ENCODE measurements around the gene NCKAP1. TPM values are rescaled to one million over a fixed set of nuclear protein-coding genes. Genes with fewer than 3 reads are reported as not detected.
A peak's percentile ranks its signal among the peaks of the same experiment; 100 is the strongest.

Gene NCKAP1
- total RNA-seq (2022) = 154 and 162 TPM in 2 replicates
- percentile 97 among the genes with signal in this experiment for Bru-seq, nascent RNA
- BruChase-seq, experiment 1, labeled RNA remaining after a 2-hour chase = percentile 93 among the genes with signal in this experiment
- BruChase-seq, experiment 2, labeled RNA remaining after a 6-hour chase = percentile 95 among the genes with signal in this experiment
- long read RNA-seq, full-length matches to known transcripts = 61 of 80 reads
- long read RNA-seq, partial matches to known transcripts = 12 of 80 reads
- long read RNA-seq, other reads (novel, unspliced or antisense) = 7 of 80 reads

- intact Hi-C loops (cut with micrococcal nuclease; ENCODE audit: unreplicated experiment) = loop anchor here (1.0 kb wide), 3 partner anchors 19 to 86 kb away; partner anchors contain the start of genes DUSP19 and NUP35
- H3K4me3 Mint-ChIP-seq (ENCODE audit: unreplicated experiment) = peak within 1 kb of the TSS; percentile 89
- no peaks in the 10 kb centered on the region for H3K9me3 Mint-ChIP-seq (ENCODE audit: unreplicated experiment)
- Histone ChIP-seq H3K9me3 (no peaks in the 10 kb centered on the region), H3K4me1 (peaks cover 14% of the 10 kb centered on the region), H3K4me3 (ENCODE audit: low read depth, low read length) (peak within 1 kb of the TSS; percentile 99), H3K36me3 (ENCODE audit: control insufficient read depth, insufficient read depth, low read length) (no peaks in the 10 kb centered on the region), H3K27me3 (replicated peaks; ENCODE audit: control insufficient read depth, insufficient read depth, low read length) (no peaks in the 10 kb centered on the region; the same call in 1 of the 2 replicates)
- peak; percentile 90 to 98 for DNase-seq
- H3K4me1 Mint-ChIP-seq (ENCODE audit: low read depth, unreplicated experiment) = peaks cover 19% of the 10 kb centered on the region
- H3K27me3 Mint-ChIP-seq (ENCODE audit: insufficient read depth, unreplicated experiment) = no peaks in the 10 kb centered on the region
- H3K27ac Mint-ChIP-seq (ENCODE audit: unreplicated experiment) = peak within 1 kb of the TSS; percentile 91
- CTCF ChIA-PET = no interaction called here
- TF ChIP-seq CTCF (IDR thresholded peaks at IDR 0.05; ENCODE audit: insufficient read depth in 1 of 2, low read depth in 1 of 2, low read length in 1 of 2, severe bottlenecking in 1 of 2, unreplicated experiment in 1 of 2) = peak; percentile 59 to 85
- TSS peak; percentile 75 for BruUV-seq (replicated peaks)
- peaks cover 17% of the 10 kb centered on the region for H3K36me3 Mint-ChIP-seq (ENCODE audit: insufficient read depth, unreplicated experiment)
- POLR2A ChIA-PET = no interaction called here
These were observed at the start of gene NCKAP1 for GRCh38 chr2:183038341-183039300. TSS of gene NCKAP1 (minus strand) at chr2:183038457. CDS start at chr2:183038099, 358 bp downstream.

- DNase-seq = no peak
- no peaks in the 10 kb centered on the region for H3K9me3 Mint-ChIP-seq (ENCODE audit: unreplicated experiment)
- H3K27me3 Mint-ChIP-seq (ENCODE audit: insufficient read depth, unreplicated experiment) = no peaks in the 10 kb centered on the region
- intact Hi-C loops (cut with micrococcal nuclease; ENCODE audit: unreplicated experiment) = no loop called here
- CTCF ChIA-PET = no interaction called here
- BruUV-seq (replicated peaks) = no TSS peak
- H3K27ac Mint-ChIP-seq (ENCODE audit: unreplicated experiment) = no peak overlapping the region
- Histone ChIP-seq H3K27me3 (replicated peaks; ENCODE audit: control insufficient read depth, insufficient read depth, low read length) (no peaks in the 10 kb centered on the region), H3K4me1 (peaks cover 8% of the 10 kb centered on the region; the same call in 1 of the 2 replicates), H3K36me3 (ENCODE audit: control insufficient read depth, insufficient read depth, low read length) (no peaks in the 10 kb centered on the region), H3K4me3 (ENCODE audit: low read depth, low read length) (no peak overlapping the region), H3K9me3 (no peaks in the 10 kb centered on the region)
- POLR2A ChIA-PET = no interaction called here
- no peak overlapping the region for H3K4me3 Mint-ChIP-seq (ENCODE audit: unreplicated experiment)
- TF ChIP-seq CTCF (IDR thresholded peaks at IDR 0.05; ENCODE audit: insufficient read depth in 1 of 2, low read depth in 1 of 2, low read length in 1 of 2, severe bottlenecking in 1 of 2, unreplicated experiment in 1 of 2) = no peak
- no peaks in the 10 kb centered on the region for H3K4me1 Mint-ChIP-seq (ENCODE audit: low read depth, unreplicated experiment)
- peaks cover 6% of the 10 kb centered on the region for H3K36me3 Mint-ChIP-seq (ENCODE audit: insufficient read depth, unreplicated experiment)
These were observed 43.7 kb upstream of the NCKAP1 start for GRCh38 chr2:183081911-183082310.

GRCh38 chr2:183079139-183079775, 41.0 kb upstream of the NCKAP1 start:
- Mint-ChIP-seq H3K4me3 (ENCODE audit: unreplicated experiment) (peak overlapping the region; percentile 92), H3K27ac (ENCODE audit: unreplicated experiment) (peak overlapping the region; percentile 66), H3K36me3 (ENCODE audit: insufficient read depth, unreplicated experiment) (peaks cover 6% of the 10 kb centered on the region), H3K4me1 (ENCODE audit: low read depth, unreplicated experiment) (no peaks in the 10 kb centered on the region), H3K27me3 (ENCODE audit: insufficient read depth, unreplicated experiment) (no peaks in the 10 kb centered on the region), H3K9me3 (ENCODE audit: unreplicated experiment) (no peaks in the 10 kb centered on the region)
- Histone ChIP-seq H3K9me3 (no peaks in the 10 kb centered on the region), H3K4me3 (ENCODE audit: low read depth, low read length) (peak overlapping the region; percentile 53), H3K27me3 (replicated peaks; ENCODE audit: control insufficient read depth, insufficient read depth, low read length) (no peaks in the 10 kb centered on the region), H3K4me1 (peaks cover 8% of the 10 kb centered on the region; the same call in 1 of the 2 replicates), H3K36me3 (ENCODE audit: control insufficient read depth, insufficient read depth, low read length) (no peaks in the 10 kb centered on the region)
- intact Hi-C loops (cut with micrococcal nuclease; ENCODE audit: unreplicated experiment) = no loop called here
- no peak for DNase-seq
- no peak for TF ChIP-seq CTCF (IDR thresholded peaks at IDR 0.05; ENCODE audit: insufficient read depth in 1 of 2, low read depth in 1 of 2, low read length in 1 of 2, severe bottlenecking in 1 of 2, unreplicated experiment in 1 of 2)
- TSS peak; percentile 91 for BruUV-seq (replicated peaks)
- POLR2A ChIA-PET = interaction anchor here (0.5 to 1.0 kb wide), 3 partner anchors 16 to 48 kb away, joined by 3 to 8 read pairs (median 4); partner anchors contain the start of gene NUP35
- CTCF ChIA-PET = no interaction called here

Data from Caco-2 (cell line).